SK-N-MC (cell line): ENCODE results near the gene RHBG.

Experiments
- EZH2 ChIP-seq: fragments of 200-600 bp; sonication (generic); IDR thresholded peaks from one replicate; pipeline ENCODE4 v1.6.1; 2017; ENCODE audit warnings: antibody characterized with exemption
- POLR2AphosphoS5 ChIP-seq: IDR thresholded peaks from 2 replicates; pipeline ENCODE4 v1.6.1; 2012; ENCODE audit warnings: mild to moderate bottlenecking, low read depth, low read length, borderline replicate concordance

DNA sequence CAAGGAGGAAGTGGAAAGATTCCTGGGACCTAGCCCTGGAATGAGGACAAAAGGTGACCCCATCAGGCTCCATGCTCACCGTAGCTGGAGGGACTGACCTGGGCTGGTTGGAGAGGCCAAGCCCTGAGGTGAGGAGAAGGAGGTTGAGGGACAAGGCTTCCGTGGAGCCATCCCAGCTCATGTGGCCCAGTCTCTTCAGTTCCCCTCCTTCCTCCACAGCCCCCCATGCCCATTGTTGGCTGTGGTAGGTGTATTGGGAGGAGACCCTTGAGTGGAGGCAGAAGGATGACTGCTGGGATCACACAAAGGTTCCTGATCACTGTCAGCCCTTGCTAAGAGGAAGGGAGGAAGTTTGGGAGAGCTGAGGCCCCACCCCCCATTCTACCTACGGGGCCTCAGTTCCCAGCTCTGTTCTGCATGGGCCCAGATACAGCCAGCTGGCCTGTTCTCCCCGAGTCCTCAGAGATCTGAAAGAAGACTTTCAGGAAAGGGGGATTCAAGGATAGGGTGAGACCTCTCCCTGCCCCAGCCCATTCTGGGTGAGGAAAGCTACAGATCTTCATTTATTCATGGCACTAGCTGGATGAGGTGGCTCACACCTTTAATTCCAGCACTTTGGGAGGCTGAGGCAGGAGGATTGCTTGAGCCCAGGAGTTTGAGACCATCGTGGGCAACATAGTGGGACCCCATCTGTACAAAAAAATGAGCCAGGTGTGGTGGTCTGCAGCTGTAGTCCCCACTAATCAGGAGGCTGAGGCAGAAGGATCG, 17.3 kb downstream of the RHBG start:
- TF ChIP-seq POLR2AphosphoS5 (no peak), EZH2 (no peak)
